Panc1 (cell line): ENCODE measurements around the gene FAM13B. TPM values are rescaled to one million over a fixed set of nuclear protein-coding genes. Genes with fewer than 3 reads are reported as not detected.

Source experiments
- ATAC-seq: fragments of 200-7000 bp; cut with Tn5 transposase; 2 replicates; pipeline ENCODE4 v1.9.1; 2020; ENCODE audit warnings: mild to moderate bottlenecking, moderate library complexity
- Bru-seq: library from RNA; stranded (reverse); fragments of 400-500 nt; gene quantifications from one replicate; lab custom pipeline; 2021; lab: Mats Ljungman, UMichigan
- BruChase-seq, 2 experiments: library from RNA; stranded (reverse); fragments of 400-500 nt; gene quantifications; one replicate each; lab custom pipeline; 2021; lab: Mats Ljungman, UMichigan
- BruUV-seq: library from RNA; stranded (reverse); fragments of 400-500 nt; replicated peaks from 2 replicates; lab custom pipeline; 2021; lab: Mats Ljungman, UMichigan
- CTCF ChIA-PET: fragments of 300-600 bp; sonication (Branson Sonifier 250); formaldehyde crosslinking; loops from one replicate; lab custom pipeline; 2022; ENCODE audit warnings: antibody characterized with exemption; lab: Charles Lee
- POLR2A ChIA-PET: fragments of 300-600 bp; sonication (Branson Sonifier 250); formaldehyde crosslinking; loops from one replicate; lab custom pipeline; 2022; ENCODE audit warnings: antibody characterized with exemption; lab: Charles Lee
- DNase-seq: peaks from one replicate; pipeline ENCODE4 v3.0.0-alpha.2; 2010; ENCODE audit warnings: low read depth, low spot score
- H3K27ac ChIP-seq: 2 replicates; pipeline ENCODE4 v1.5.1; 2011; ENCODE audit warnings: mild to moderate bottlenecking, low read length, inconsistent platforms
- H3K27me3 ChIP-seq: fragments of 200-500 bp; sonication (Bioruptor generic); 2 replicates; pipeline ENCODE4 v1.6.0; 2014; ENCODE audit warnings: low read length, inconsistent platforms; ENCODE audit not compliant: control insufficient read depth, insufficient read depth
- H3K36me3 ChIP-seq: fragments of 200-500 bp; sonication (Bioruptor generic); 2 replicates; pipeline ENCODE4 v1.5.1; 2014; ENCODE audit warnings: inconsistent platforms, mild to moderate bottlenecking, low read length, moderate library complexity; ENCODE audit not compliant: control insufficient read depth, insufficient read depth
- H3K4me1 ChIP-seq: 2 replicates; pipeline ENCODE4 v1.5.1; 2011; ENCODE audit warnings: inconsistent platforms, mild to moderate bottlenecking, low read length, moderate library complexity; ENCODE audit not compliant: control insufficient read depth, insufficient read depth
- H3K4me3 ChIP-seq, 2 experiments: 2 replicates each; pipeline ENCODE4 v1.5.1; 2011 to 2012; ENCODE audit warnings: low read depth in 2 of 2, low read length in 2 of 2, mild to moderate bottlenecking in 2 of 2, inconsistent platforms in 1 of 2, moderate library complexity in 1 of 2
- H3K9me3 ChIP-seq: fragments of 200-500 bp; sonication (Bioruptor generic); 2 replicates; pipeline ENCODE4 v1.5.1; 2014; ENCODE audit warnings: low read depth, mild to moderate bottlenecking, inconsistent platforms, low read length, moderate library complexity; ENCODE audit not compliant: control insufficient read depth, insufficient read depth
- POLR2AphosphoS5 ChIP-seq: IDR thresholded peaks from 2 replicates; pipeline ENCODE4 v1.6.1; 2012; ENCODE audit warnings: mild to moderate bottlenecking, low read depth, low read length, moderate library complexity
- SIN3A ChIP-seq: IDR thresholded peaks from 2 replicates; pipeline ENCODE4 v1.6.1; 2012; ENCODE audit warnings: low read depth, mild to moderate bottlenecking, low read length, moderate library complexity, borderline replicate concordance; ENCODE audit not compliant: insufficient read depth
- TCF7L2 ChIP-seq: IDR thresholded peaks from 2 replicates; pipeline ENCODE4 v1.6.1; 2011; ENCODE audit warnings: mild to moderate bottlenecking, low read depth, low read length, inconsistent platforms
- in situ Hi-C: cut with HindIII; loops from 2 replicates; pipeline ENCODE4 v1.10.0; 2016; ENCODE audit warnings: low sequenced_read_pairs, low pct_unique_long_range_greater_than_20kb
- intact Hi-C: fragments of 100-400 bp; cut with micrococcal nuclease; formaldehyde crosslinking; loops from one replicate; pipeline ENCODE4 v1.10.0; 2022; ENCODE audit not compliant: unreplicated experiment
- long read RNA-seq: library from polyadenylated mRNA; unstranded; transcript quantifications from one replicate; pipeline ENCODE4 v2.0.0, GENCODE V29; 2021; ENCODE audit not compliant: unreplicated experiment
- polyA plus RNA-seq: library from polyadenylated mRNA; unstranded; fragments of >200 nt; gene quantifications from one replicate; pipeline ENCODE4 v1.2.1, GENCODE V29; 2012; ENCODE audit warnings: missing spikeins; ENCODE audit not compliant: insufficient read length
- total RNA-seq: library from RNA; stranded (reverse); gene quantifications from one replicate; pipeline ENCODE4 v1.2.1, GENCODE V29; 2021; ENCODE audit not compliant: unreplicated experiment
- TF ChIP-seq, protein P1 (sequence below), 2 experiments: IDR thresholded peaks; 2 replicates each; pipeline ENCODE4 v1.6.1; 2011 to 2012; ENCODE audit warnings: low read depth in 2 of 2, control low read depth in 1 of 2, low read length in 1 of 2, mild to moderate bottlenecking in 1 of 2, moderate library complexity in 1 of 2; ENCODE audit not compliant: insufficient read depth in 1 of 2
- TF ChIP-seq, protein P2 (sequence below): fragments of 450-650 bp; IDR thresholded peaks from 2 replicates; pipeline ENCODE4 v1.5.1; 2017; ENCODE audit warnings: mild to moderate bottlenecking

FAM13B gene
- 34.9 TPM for total RNA-seq
- polyA plus RNA-seq, result 9.1 TPM
- Bru-seq, nascent RNA, result percentile 92 among the genes with signal in this experiment
- percentile 89 among the genes with signal in this experiment for BruChase-seq, experiment 1, labeled RNA remaining after a 2-hour chase
- BruChase-seq, experiment 2, labeled RNA remaining after a 6-hour chase, result percentile 84 among the genes with signal in this experiment
- long read RNA-seq, full-length matches to known transcripts, result 2 of 22 reads
- long read RNA-seq, partial matches to known transcripts, result 8 of 22 reads
- long read RNA-seq, other reads (novel, unspliced or antisense), result 12 of 22 reads

DNA sequence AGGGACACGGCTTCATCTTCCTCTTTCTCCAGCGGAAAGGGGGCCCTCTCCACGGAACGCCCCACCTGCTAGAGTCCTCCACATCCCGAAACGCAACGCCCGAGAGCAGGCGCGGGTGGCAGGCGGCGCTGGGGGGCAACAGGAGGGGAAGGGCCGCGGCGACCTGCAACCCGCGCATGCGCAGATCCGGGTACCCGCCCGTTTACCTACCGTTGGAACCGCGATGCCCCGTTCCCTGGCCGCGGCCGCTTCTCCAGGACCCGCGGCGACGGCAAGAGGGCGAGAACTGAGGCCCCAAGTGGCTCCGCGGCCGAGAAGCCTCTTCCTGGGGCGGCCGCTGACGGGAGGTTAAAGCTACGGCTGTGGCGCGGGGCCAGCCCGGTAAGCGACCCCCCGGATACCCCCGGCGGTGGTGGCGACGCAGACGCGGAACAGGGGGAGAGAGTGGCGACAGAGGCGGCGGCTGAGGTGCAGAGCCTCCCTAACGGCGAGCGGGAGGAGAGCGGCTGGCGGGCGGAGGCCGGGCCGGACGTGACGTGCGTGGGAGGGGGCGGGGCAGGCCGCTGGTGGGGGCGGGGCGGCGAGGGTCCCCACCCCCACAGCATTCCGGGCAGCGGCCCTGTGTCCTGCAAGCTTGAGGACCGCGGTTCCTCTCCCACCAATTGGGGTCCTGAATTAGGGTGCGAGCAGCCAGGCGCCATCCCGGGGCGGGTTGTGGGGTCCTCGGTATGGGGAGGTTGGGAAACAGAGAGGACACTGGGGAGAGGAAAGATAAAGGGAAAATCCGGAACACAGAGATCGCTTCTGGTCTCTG lies at the start of gene FAM13B:
FAM13B (minus strand) TSS at position 508 of the 814 bp plus-strand sequence. CDS start 13,968 bp downstream, outside the sequence.
- POLR2A ChIA-PET, result no interaction called here
- no peak for DNase-seq

DNA sequence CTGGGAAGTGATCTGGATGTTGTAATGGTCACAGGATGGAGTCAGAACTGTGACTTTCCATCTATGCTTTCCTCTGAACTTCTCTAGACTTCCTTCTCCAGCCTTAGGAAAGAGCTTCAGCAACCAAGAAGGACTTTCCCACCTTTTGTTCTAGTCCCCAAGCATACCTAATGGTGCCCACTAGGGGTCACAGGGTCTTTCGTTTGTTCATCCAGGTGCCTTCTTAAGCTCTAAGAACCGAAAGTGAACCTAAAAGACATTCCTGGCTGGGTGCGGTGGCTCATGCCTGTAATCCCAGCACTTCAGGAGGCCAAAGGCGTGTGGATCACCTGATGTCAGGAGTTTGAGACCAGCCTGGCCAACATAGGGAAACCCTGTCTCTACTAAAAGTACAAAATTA lies 49.2 kb upstream of the FAM13B start:
- in situ Hi-C loops (no loop called here), intact Hi-C loops (no loop called here)
- POLR2A ChIA-PET, result no interaction called here
- no peaks in the 10 kb centered on the region for H3K27me3 ChIP-seq
- H3K9me3 ChIP-seq, result no peaks in the 10 kb centered on the region
- CTCF ChIA-PET, result interaction anchor here (1.1 kb wide), 1 partner anchor 51 kb away, joined by 10 read pairs; no protein-coding TSS in a partner anchor
- BruUV-seq, result no TSS peak
- no peaks in the 10 kb centered on the region for H3K36me3 ChIP-seq
- TF ChIP-seq POLR2AphosphoS5 (no peak), SIN3A (no peak), TCF7L2 (no peak)
- TF ChIP-seq, protein P1, sequence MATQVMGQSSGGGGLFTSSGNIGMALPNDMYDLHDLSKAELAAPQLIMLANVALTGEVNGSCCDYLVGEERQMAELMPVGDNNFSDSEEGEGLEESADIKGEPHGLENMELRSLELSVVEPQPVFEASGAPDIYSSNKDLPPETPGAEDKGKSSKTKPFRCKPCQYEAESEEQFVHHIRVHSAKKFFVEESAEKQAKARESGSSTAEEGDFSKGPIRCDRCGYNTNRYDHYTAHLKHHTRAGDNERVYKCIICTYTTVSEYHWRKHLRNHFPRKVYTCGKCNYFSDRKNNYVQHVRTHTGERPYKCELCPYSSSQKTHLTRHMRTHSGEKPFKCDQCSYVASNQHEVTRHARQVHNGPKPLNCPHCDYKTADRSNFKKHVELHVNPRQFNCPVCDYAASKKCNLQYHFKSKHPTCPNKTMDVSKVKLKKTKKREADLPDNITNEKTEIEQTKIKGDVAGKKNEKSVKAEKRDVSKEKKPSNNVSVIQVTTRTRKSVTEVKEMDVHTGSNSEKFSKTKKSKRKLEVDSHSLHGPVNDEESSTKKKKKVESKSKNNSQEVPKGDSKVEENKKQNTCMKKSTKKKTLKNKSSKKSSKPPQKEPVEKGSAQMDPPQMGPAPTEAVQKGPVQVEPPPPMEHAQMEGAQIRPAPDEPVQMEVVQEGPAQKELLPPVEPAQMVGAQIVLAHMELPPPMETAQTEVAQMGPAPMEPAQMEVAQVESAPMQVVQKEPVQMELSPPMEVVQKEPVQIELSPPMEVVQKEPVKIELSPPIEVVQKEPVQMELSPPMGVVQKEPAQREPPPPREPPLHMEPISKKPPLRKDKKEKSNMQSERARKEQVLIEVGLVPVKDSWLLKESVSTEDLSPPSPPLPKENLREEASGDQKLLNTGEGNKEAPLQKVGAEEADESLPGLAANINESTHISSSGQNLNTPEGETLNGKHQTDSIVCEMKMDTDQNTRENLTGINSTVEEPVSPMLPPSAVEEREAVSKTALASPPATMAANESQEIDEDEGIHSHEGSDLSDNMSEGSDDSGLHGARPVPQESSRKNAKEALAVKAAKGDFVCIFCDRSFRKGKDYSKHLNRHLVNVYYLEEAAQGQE (IDR thresholded peaks at IDR 0.05; ENCODE audit: insufficient read depth in 1 of 2, low read depth in 2 of 2, low read length in 1 of 2), result no peak
- TF ChIP-seq, protein P2, sequence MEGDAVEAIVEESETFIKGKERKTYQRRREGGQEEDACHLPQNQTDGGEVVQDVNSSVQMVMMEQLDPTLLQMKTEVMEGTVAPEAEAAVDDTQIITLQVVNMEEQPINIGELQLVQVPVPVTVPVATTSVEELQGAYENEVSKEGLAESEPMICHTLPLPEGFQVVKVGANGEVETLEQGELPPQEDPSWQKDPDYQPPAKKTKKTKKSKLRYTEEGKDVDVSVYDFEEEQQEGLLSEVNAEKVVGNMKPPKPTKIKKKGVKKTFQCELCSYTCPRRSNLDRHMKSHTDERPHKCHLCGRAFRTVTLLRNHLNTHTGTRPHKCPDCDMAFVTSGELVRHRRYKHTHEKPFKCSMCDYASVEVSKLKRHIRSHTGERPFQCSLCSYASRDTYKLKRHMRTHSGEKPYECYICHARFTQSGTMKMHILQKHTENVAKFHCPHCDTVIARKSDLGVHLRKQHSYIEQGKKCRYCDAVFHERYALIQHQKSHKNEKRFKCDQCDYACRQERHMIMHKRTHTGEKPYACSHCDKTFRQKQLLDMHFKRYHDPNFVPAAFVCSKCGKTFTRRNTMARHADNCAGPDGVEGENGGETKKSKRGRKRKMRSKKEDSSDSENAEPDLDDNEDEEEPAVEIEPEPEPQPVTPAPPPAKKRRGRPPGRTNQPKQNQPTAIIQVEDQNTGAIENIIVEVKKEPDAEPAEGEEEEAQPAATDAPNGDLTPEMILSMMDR, result no peak; the same call in 1 of the 2 replicates
- ATAC-seq (no peak), DNase-seq (no peak)
- no peak overlapping the region for H3K27ac ChIP-seq
- no peak overlapping the region for H3K4me3 ChIP-seq
- no peaks in the 10 kb centered on the region for H3K4me1 ChIP-seq

More for the DNA sequence above, at the start of gene FAM13B:
- Histone ChIP-seq H3K27ac (peak within 1 kb of the TSS; percentile 90), H3K36me3 (no peaks in the 10 kb centered on the region; the same call in 1 of the 2 replicates), H3K4me3 (peak within 1 kb of the TSS; percentile 90), H3K4me1 (peaks cover 27% of the 10 kb centered on the region), H3K9me3 (no peaks in the 10 kb centered on the region), H3K27me3 (no peaks in the 10 kb centered on the region)
- CTCF ChIA-PET, result interaction anchor here (1.0 to 1.3 kb wide), 2 partner anchors 36 to 100 kb away, joined by 3 to 4 read pairs; no protein-coding TSS in a partner anchor
- TF ChIP-seq POLR2AphosphoS5 (peak; percentile 87), TCF7L2 (no peak), SIN3A (peak; percentile 81; the same call in 1 of the 2 replicates)
- TF ChIP-seq, protein P1 (IDR thresholded peaks at IDR 0.05; ENCODE audit: insufficient read depth in 1 of 2, low read depth in 2 of 2, low read length in 1 of 2), result 0 out of 4 replicates have a peak, but pooled peaks of 1 of the 2 experiments have one; percentile 33
- TF ChIP-seq, protein P2, result no peak
- peak; percentile 93 for ATAC-seq
- in situ Hi-C loops (no loop called here), intact Hi-C loops (no loop called here)
- no TSS peak for BruUV-seq
